Astrocyte of the cerebellum (primary cell): ENCODE measurements around the gene NMB.
"Not testable (repeated sequence)": the region's sequence is repeated elsewhere in the genome, so short reads cannot be mapped to it uniquely, and the experiment has no call there.

Experiments
- DNase-seq: peaks from one replicate; pipeline ENCODE4 v3.0.0-alpha.2; 2011; ENCODE audit warnings: low read depth
- H3K4me3 ChIP-seq: 2 replicates; pipeline ENCODE4 v1.5.1; 2011; ENCODE audit warnings: mild to moderate bottlenecking, low read depth, low read length, moderate library complexity
- in situ Hi-C: cut with HindIII; loops from 2 replicates; pipeline ENCODE4 v1.10.0; 2017; ENCODE audit warnings: low sequenced_read_pairs
- TF ChIP-seq, protein P1 (sequence below): IDR thresholded peaks from 2 replicates; pipeline ENCODE4 v1.5.1; 2012; ENCODE audit warnings: low read length, low read depth, moderate library complexity, mild to moderate bottlenecking; ENCODE audit errors: missing control alignments

The NMB gene

DNA sequence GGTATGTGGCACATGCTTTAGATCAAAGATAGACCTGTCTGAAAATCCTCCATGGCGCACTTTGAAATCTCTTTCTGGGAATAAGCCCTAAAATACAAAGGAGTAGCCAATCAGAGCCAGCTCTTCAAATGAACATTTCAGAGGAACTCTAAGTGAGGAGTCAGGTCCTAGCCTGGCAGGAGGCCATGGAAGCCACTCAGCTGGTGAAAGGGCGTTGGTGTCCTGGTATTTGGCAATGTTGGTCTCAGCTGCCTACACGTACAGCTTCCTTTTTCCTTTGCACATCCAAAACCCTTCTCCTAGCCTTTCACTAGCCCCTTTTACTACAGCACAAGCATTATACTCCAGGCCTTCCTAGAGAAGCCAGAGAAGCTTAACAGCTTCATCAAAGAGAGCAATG, 9.5 kb downstream of the NMB start:
- DNase-seq = no peak
- TF ChIP-seq, protein P1, sequence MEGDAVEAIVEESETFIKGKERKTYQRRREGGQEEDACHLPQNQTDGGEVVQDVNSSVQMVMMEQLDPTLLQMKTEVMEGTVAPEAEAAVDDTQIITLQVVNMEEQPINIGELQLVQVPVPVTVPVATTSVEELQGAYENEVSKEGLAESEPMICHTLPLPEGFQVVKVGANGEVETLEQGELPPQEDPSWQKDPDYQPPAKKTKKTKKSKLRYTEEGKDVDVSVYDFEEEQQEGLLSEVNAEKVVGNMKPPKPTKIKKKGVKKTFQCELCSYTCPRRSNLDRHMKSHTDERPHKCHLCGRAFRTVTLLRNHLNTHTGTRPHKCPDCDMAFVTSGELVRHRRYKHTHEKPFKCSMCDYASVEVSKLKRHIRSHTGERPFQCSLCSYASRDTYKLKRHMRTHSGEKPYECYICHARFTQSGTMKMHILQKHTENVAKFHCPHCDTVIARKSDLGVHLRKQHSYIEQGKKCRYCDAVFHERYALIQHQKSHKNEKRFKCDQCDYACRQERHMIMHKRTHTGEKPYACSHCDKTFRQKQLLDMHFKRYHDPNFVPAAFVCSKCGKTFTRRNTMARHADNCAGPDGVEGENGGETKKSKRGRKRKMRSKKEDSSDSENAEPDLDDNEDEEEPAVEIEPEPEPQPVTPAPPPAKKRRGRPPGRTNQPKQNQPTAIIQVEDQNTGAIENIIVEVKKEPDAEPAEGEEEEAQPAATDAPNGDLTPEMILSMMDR = no peak
- H3K4me3 ChIP-seq = no peak overlapping the region
- in situ Hi-C loops = no loop called here

DNA sequence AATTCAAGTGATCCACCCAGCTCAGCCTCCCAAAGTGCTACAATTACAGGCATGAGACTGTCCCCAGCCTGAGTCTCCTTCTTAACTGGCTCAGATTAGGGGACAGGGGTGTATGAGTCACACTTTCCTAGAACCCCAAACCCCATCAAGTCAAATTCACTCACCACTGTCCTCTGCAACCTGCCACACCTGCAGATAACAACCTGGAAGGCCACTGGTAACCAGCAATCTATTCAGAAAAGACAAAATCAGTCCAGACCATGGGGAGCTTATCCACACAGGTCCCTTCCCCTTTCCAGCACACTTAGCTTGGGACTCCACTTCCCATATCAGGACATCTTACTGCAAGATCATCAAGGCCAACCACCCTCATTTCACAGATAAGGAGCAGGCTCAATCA, 10.3 kb downstream of the NMB start:
- TF ChIP-seq, protein P1 = no peak
- no peak for DNase-seq
- in situ Hi-C loops = no loop called here
- H3K4me3 ChIP-seq = no peak overlapping the region

DNA sequence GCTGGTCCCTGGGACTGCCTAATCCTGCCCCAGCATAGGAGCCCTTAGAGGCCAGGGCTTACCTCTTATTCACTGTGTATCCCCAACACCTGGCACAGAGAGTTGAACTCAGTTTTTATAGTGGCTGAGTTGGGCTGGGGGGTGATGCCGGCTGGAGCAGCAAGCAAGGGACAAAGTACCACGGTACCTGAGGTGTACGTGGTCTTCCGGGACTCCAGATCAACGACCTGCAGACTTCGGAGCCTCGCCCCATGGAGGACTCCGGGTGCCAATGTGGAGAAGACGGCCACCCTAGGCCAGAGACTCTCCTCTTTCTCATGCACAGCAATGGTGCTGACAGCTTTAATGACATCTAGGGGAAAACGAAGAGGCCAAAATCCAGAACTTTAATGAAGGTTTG, 12.0 kb downstream of the NMB start:
- TF ChIP-seq, protein P1 = no peak
- no peak overlapping the region for H3K4me3 ChIP-seq
- DNase-seq = no peak
- in situ Hi-C loops = no loop called here

DNA sequence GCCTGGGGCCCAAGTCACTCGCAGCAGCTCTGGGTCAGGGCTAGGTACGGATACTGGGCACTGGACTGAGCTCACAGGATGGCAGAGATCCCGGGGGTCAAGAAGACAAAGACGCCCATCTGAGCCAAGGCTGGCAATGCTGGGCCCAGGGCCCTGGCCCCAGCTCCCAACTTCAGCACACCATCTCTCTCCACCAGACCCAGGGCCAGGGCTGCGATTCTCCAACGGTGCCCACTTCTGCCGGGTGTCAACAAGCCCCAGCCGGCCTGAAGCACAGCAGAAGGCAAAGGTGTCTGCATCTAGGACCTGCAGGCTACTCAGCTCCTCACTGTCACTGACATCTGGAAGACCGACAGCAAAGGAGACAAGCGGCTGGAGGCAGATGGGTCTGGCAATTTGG, 12.5 kb downstream of the NMB start:
- in situ Hi-C loops = no loop called here

DNA sequence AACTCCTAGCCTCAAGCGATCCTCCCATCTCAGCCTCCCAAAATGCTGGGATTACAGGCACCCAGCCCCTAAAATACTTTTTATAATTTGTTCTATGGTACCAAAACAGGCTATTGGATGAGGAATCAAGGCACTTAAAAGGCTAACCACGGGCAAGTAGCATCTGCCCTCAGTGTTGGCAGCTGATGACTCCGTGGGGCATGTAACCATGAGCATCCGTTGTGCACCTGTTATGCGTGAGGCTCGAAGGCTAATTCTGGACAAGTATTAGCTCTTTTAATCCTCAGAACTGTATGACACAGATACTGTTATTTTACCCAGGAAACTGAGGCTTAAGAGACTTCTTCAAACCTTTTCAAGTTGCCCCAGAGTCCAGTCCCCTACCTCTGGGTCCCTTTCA, 14.2 kb downstream of the NMB start:
- H3K4me3 ChIP-seq = no peak overlapping the region
- no peak for DNase-seq
- in situ Hi-C loops = no loop called here
- TF ChIP-seq, protein P1 = no peak

More for the DNA sequence above, 12.5 kb downstream of the NMB start:
- no peak overlapping the region for H3K4me3 ChIP-seq
- no peak for DNase-seq
- TF ChIP-seq, protein P1 = no peak

DNA sequence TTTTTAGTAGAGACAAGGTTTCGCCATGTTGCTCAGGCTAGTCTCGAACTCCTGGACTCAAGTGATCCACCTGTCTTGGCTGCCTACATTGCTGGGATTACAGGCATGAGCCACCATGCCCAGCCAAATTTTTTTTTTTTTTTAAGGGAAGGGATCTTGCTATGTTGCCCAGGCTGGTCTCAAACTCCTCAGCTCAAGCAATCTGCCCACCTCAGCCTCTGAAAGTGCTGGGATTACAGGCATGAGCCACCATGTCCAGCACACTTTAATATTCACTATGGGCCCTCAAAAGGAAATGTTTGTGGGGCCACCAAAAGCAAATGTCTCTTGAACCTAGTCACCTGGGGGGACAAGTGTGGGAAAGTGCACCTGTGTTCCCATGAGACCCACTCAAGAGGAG, 15.4 kb downstream of the NMB start:
- H3K4me3 ChIP-seq, in situ Hi-C loops, DNase-seq: not testable (repeated sequence)

DNA sequence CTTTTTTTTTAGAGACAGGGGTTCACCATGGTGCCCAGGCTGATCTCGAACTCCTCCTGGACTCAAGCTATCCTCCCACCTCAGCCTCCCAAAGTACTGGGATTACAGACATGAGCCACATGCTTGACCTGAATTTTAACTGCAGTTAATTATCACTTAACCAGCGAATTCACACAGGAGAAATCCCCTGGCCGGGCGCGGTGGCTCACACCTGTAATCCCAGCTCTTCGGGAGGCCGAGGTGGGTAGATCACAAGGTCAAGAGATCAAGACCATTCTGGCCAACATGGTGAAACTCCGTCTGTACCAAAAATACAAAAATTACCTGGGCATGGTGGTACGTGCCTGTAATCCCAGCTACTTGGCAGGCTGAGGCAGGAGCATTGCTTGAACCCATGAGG, 16.1 kb downstream of the NMB start:
- in situ Hi-C loops, H3K4me3 ChIP-seq, DNase-seq: not testable (repeated sequence)

DNA sequence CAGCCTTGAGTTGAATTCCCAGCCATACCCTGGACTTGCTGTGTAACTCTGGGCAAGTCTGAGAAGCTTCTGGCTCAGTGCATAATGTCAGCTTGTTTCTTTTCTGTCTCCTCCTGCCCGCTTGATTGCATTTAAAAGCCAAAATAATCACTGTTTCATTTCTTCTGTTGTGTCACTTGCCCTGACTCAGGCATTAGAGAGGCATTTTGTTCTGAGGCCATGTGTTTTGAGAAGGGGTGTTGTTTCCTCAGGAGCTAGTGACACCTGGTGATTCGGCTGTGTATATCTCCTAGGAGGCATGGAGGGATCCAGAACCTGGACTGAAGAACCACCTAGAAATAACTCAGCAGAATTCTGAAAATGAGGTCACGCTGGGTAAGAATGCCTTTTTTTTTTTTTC, 19.9 kb downstream of the NMB start:
- no peak overlapping the region for H3K4me3 ChIP-seq
- no peak for DNase-seq
- in situ Hi-C loops = no loop called here
- TF ChIP-seq, protein P1 = peak; percentile 21
